Dedifferentiated amniotic fluid mesenchymal stem cell (primary cell): ENCODE measurements around the gene INPP4B.

Experiments used
- DNase-seq: peaks from one replicate; pipeline ENCODE4 v3.0.0-alpha.2; 2016; ENCODE audit errors: extremely low spot score

INPP4B gene

DNA sequence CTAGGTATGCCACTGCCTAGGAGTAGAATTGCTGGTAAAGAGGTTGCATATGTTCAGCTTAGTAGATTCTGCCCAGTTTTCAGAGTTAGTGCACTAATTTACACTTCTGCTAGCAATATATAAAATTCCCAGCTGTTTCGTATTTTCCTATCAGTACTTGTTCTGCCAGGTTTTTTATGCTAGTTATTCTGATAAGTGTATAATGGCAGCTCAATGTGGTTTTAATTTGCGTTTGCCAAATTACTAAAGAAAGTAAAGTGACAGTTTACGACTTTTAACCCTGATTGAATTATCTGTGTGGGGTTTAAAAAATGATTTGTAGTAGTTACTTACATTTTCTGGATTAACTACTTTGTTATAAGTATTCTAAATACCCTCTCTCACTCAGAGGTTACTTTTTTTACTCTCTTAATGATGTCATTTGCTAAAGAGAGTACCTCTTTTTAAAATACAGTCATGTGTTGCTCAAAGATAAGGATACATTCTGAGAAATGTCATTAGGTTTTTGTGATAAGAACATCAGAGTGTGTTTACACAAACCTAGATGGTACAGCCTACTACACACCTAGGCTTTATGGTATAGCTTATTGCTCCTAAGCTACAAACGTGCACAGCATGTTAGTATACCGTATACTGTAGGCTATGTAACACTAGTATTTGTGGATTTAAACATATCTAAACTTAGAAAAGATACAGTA, 846.5 kb downstream of the INPP4B start:
- DNase-seq: no peak

GRCh38 chr4:141995056-141995455, 851.0 kb downstream of the INPP4B start:
- DNase-seq: no peak

DNA sequence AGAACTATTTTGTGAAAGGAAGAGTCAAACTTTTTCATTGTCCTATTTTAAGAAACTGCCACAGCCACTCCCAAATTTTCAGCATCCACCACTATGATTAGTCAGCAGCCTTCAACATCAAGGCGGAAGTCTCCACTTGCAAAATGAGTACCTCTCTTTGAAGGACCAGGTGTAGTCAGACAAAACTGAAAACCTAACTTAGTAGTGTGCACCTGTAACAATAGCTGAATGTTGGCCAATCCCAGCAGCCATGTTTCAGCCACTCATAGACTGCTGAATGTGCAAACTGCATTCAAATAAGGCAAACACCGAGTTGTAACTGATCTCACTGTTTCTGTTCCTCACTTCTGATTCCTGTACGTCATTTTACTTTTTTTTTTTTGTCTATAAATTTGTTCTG, 868.7 kb downstream of the INPP4B start:
- DNase-seq: no peak
